ENCODE measurements around the gene FYN.

DNA sequence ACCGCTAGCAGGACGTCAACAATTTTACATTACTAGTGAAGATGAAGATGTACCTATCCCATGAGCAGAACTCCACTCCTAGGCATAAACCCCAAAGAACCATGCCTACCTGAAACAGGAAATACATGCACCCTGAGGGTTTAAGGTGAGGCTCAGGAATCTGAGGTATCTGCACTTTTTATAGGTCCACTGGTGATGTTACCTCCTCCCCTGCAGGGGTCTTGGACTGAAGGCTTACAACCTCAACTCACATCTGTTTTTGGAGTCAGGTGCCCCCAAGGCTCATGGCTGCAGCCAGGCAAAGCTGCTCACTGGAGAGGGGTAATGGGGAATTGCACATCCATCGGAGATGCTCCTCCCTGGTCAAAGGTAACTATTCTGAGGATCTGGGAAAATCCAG is 135.1 kb downstream of the FYN start:
- TF ChIP-seq PKNOX1 (IDR thresholded peaks at IDR 0.05) = no peak
- no peak for TF ChIP-seq CTBP1 (IDR thresholded peaks at IDR 0.05; ENCODE audit: borderline replicate concordance)
- TF ChIP-seq SP1 (IDR thresholded peaks at IDR 0.05) = no peak
- TF ChIP-seq ARNT (IDR thresholded peaks at IDR 0.05) = no peak
- TF ChIP-seq FOXK2 (IDR thresholded peaks at IDR 0.05) = no peak
- no peak for TF ChIP-seq SUZ12 (IDR thresholded peaks at IDR 0.05)
- TF ChIP-seq TARDBP (IDR thresholded peaks at IDR 0.05) = no peak
- TF ChIP-seq HDGF (IDR thresholded peaks at IDR 0.05; ENCODE audit: borderline replicate concordance) = no peak
- no peak for TF ChIP-seq ELF4 (IDR thresholded peaks at IDR 0.05)
- no peak for TF ChIP-seq FOXM1 (IDR thresholded peaks at IDR 0.05; ENCODE audit: borderline replicate concordance)
- TF ChIP-seq BHLHE40 (IDR thresholded peaks at IDR 0.05; ENCODE audit: borderline replicate concordance) = no peak
